ENCODE data around the gene MEI4. TPM values are rescaled to one million over a fixed set of nuclear protein-coding genes. Genes with fewer than 3 reads are reported as not detected.
A peak's percentile ranks its signal among the peaks of the same experiment; 100 is the strongest.
"Not testable (repeated sequence)": the region's sequence is repeated elsewhere in the genome, so short reads cannot be mapped to it uniquely, and the experiment has no call there.

Gene MEI4
- total RNA-seq, 3 donors from 2014 or later, result not detected

- intact Hi-C loops (cut with DNase I, micrococcal nuclease), result no loop called here
Measured at GRCh38 chr6:77633993-77634715, 18.7 kb upstream of the MEI4 start.

DNA sequence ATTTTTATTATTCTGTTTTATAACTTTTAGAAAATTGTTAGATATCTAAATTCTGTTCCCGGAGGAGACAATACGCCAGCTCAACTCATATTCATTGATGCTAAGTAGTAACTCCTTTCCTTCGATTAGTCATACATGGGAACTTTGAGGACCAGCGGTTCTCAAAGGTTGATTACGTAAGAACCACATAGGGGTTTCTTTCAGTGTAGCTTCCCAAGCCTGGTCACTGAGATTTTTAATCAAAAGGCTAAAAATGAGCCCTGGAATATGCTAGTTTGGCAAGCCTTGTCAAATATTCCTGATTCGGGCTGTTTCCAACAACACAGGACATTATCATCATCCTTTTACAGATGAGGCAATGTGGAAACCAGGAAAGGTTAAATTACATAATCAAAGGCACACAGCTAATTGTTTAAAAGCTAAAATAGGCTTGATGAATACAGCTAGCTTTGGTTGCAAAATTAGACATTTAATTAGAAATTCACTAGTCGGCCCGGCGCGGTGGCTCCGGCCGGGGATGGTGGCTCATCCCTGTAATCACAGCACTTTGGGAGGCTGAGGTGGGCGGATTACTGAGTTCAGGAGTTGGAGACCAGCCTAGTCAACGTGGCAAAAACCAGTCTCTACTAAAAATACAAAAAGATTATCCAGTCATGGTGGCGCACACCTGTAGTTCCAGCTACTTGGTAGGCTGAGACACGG, 14.6 kb upstream of the MEI4 start:
- DNase-seq (no peak), ATAC-seq (no peak)
- H3K36me3 ChIP-seq (ENCODE audit: low read depth), result no peaks in the 10 kb centered on the region
- TF ChIP-seq, protein P1, sequence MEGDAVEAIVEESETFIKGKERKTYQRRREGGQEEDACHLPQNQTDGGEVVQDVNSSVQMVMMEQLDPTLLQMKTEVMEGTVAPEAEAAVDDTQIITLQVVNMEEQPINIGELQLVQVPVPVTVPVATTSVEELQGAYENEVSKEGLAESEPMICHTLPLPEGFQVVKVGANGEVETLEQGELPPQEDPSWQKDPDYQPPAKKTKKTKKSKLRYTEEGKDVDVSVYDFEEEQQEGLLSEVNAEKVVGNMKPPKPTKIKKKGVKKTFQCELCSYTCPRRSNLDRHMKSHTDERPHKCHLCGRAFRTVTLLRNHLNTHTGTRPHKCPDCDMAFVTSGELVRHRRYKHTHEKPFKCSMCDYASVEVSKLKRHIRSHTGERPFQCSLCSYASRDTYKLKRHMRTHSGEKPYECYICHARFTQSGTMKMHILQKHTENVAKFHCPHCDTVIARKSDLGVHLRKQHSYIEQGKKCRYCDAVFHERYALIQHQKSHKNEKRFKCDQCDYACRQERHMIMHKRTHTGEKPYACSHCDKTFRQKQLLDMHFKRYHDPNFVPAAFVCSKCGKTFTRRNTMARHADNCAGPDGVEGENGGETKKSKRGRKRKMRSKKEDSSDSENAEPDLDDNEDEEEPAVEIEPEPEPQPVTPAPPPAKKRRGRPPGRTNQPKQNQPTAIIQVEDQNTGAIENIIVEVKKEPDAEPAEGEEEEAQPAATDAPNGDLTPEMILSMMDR (IDR thresholded peaks at IDR 0.05), result no peak
- intact Hi-C loops (cut with DNase I, micrococcal nuclease), result no loop called here
- H3K9me3 ChIP-seq, result no peaks in the 10 kb centered on the region
- H3K4me3 ChIP-seq, result no peak overlapping the region
- H3K4me1 ChIP-seq (ENCODE audit: low read depth), result no peaks in the 10 kb centered on the region

More at GRCh38 chr6:77633993-77634715, 18.7 kb upstream of the MEI4 start:
- Histone ChIP-seq H3K9me3 (no peaks in the 10 kb centered on the region), H3K36me3 (ENCODE audit: low read depth) (no peaks in the 10 kb centered on the region), H3K4me3 (no peak overlapping the region), H3K4me1 (ENCODE audit: low read depth) (no peaks in the 10 kb centered on the region)
- ATAC-seq (no peak), DNase-seq (no peak)
- TF ChIP-seq, protein P1 (IDR thresholded peaks at IDR 0.05), result no peak

- no peak for DNase-seq
- peak; percentile 18 for ATAC-seq
Measured at GRCh38 chr6:77644102-77644705, 8.6 kb upstream of the MEI4 start.

GRCh38 chr6:77650098-77650663, 2.7 kb upstream of the MEI4 start:
- TF ChIP-seq, protein P1 (IDR thresholded peaks at IDR 0.05), result no peak
- Histone ChIP-seq H3K36me3 (ENCODE audit: low read depth) (no peaks in the 10 kb centered on the region), H3K4me3 (no peak overlapping the region), H3K4me1 (ENCODE audit: low read depth) (no peaks in the 10 kb centered on the region), H3K9me3 (no peaks in the 10 kb centered on the region)
- ATAC-seq (peak; percentile 44), DNase-seq (peak in 1 of 3 donors; percentile 9)
- intact Hi-C loops (cut with DNase I, micrococcal nuclease), result no loop called here

More at GRCh38 chr6:77644102-77644705, 8.6 kb upstream of the MEI4 start:
- intact Hi-C loops (cut with DNase I, micrococcal nuclease), result no loop called here
- Histone ChIP-seq H3K4me3 (no peak overlapping the region), H3K4me1 (ENCODE audit: low read depth) (no peaks in the 10 kb centered on the region), H3K9me3 (no peaks in the 10 kb centered on the region), H3K36me3 (ENCODE audit: low read depth) (no peaks in the 10 kb centered on the region)
- TF ChIP-seq, protein P1 (IDR thresholded peaks at IDR 0.05), result no peak

- Histone ChIP-seq H3K36me3 (ENCODE audit: low read depth) (no peaks in the 10 kb centered on the region), H3K4me3 (no peak overlapping the region), H3K9me3 (no peaks in the 10 kb centered on the region), H3K4me1 (ENCODE audit: low read depth) (no peaks in the 10 kb centered on the region)
- ATAC-seq (no peak), DNase-seq (no peak)
- intact Hi-C loops (cut with DNase I, micrococcal nuclease), result no loop called here
- TF ChIP-seq, protein P1 (IDR thresholded peaks at IDR 0.05), result no peak
Measured at GRCh38 chr6:77653816-77654215, 977 bp downstream of the MEI4 start.

- H3K4me3 ChIP-seq; H3K36me3 ChIP-seq (ENCODE audit: low read depth); H3K4me1 ChIP-seq (ENCODE audit: low read depth); DNase-seq; intact Hi-C loops (cut with DNase I, micrococcal nuclease); ATAC-seq; H3K9me3 ChIP-seq: not testable (repeated sequence)
Measured at GRCh38 chr6:77655035-77655434, 2.2 kb downstream of the MEI4 start.
